Activated T-cell treated with anti-CD3 and anti-CD28 coated beads for 24 hours (primary cell): ENCODE data around the gene IZUMO4.
"Not testable (repeated sequence)": the region's sequence is repeated elsewhere in the genome, so short reads cannot be mapped to it uniquely, and the experiment has no call there.

Experiments
- DNase-seq: peaks from one replicate; pipeline ENCODE4 v3.0.0-alpha.2; 2020; ENCODE audit warnings: low read depth

Gene IZUMO4

GRCh38 chr19:2083174-2083854 is 13.4 kb upstream of the IZUMO4 start:
- peak; percentile 54 for DNase-seq

GRCh38 chr19:2084993-2085720 is 11.6 kb upstream of the IZUMO4 start:
- DNase-seq = peak; percentile 90

- DNase-seq = not testable (repeated sequence)
These were observed 9.8 kb upstream of the IZUMO4 start for GRCh38 chr19:2086695-2087620.

GRCh38 chr19:2087621-2088100 is 9.1 kb upstream of the IZUMO4 start:
- DNase-seq = no peak

- no peak for DNase-seq
These were observed 7.6 kb upstream of the IZUMO4 start for GRCh38 chr19:2089001-2089711.

GRCh38 chr19:2089727-2090053 is 7.0 kb upstream of the IZUMO4 start:
- DNase-seq = no peak

- not testable (repeated sequence) for DNase-seq
These were observed 4.7 kb upstream of the IZUMO4 start for GRCh38 chr19:2091926-2092525.

- no peak for DNase-seq
These were observed 658 bp upstream of the IZUMO4 start, which contains the start of gene MOB3A for GRCh38 chr19:2096034-2096479. MOB3A (minus strand) TSS chr19:2096326; CDS start chr19:2078560, 17,766 bp downstream.

GRCh38 chr19:2097203-2097885 is 629 bp downstream of the IZUMO4 start:
- no peak for DNase-seq

- DNase-seq = no peak
These were observed 1.2 kb downstream of the IZUMO4 start for GRCh38 chr19:2097886-2098327.

- no peak for DNase-seq
These were observed 2.4 kb downstream of the IZUMO4 start for GRCh38 chr19:2099054-2099501.

GRCh38 chr19:2099937-2100718 is 3.4 kb downstream of the IZUMO4 start:
- DNase-seq = no peak

GRCh38 chr19:2100719-2101061 is 4.0 kb downstream of the IZUMO4 start:
- DNase-seq = no peak

- DNase-seq = no peak
These were observed 5.0 kb downstream of the IZUMO4 start for GRCh38 chr19:2101417-2102335.

GRCh38 chr19:2103045-2103707 is 6.5 kb downstream of the IZUMO4 start:
- DNase-seq = no peak

GRCh38 chr19:2108251-2109016 is 11.7 kb downstream of the IZUMO4 start:
- no peak for DNase-seq
